ENCODE measurements around the gene ADAMTS3. TPM values are rescaled to one million over a fixed set of nuclear protein-coding genes. Genes with fewer than 3 reads are reported as not detected.

The ADAMTS3 gene
- total RNA-seq, 1 donor from 2014 or later, result 0.89 TPM

DNA sequence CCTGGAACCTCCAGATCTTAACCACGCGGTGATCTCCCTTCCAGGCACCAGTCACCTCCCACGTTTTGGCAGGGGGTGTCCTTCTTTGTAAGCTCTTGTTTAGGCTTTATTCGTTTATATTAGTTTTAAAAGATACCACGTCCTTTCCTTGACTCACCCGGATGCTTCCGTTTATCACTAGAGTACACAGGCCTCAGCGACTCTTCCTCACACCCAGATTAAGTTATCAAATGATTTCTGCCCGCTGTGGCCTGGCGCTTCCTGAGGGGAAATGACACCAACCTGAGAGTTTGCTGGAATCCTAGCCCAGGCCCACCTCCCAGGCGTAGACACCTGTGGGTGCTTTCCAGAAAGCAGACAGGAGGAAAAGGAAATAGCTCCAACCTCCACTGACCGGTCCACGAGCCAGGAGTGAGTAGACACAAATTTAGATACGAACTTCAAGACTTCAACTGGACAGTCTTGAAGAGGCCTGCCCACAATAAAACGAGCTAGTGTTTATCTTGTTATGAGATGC lies 756 bp upstream of the ADAMTS3 start:
- DNase-seq (ENCODE audit: low spot score, unreplicated experiment), result no peak
- peaks cover 16% of the 10 kb centered on the region for H3K27me3 Mint-ChIP-seq
- peak overlapping the region; percentile 50 for H3K27ac Mint-ChIP-seq
- no peaks in the 10 kb centered on the region for H3K9me3 Mint-ChIP-seq (ENCODE audit: low read depth)
- peaks cover 13% of the 10 kb centered on the region for H3K4me1 Mint-ChIP-seq (ENCODE audit: low read depth)
- no peaks in the 10 kb centered on the region for H3K36me3 Mint-ChIP-seq (ENCODE audit: insufficient read depth)
- peak overlapping the region; percentile 93 for H3K4me3 Mint-ChIP-seq (ENCODE audit: low read depth)
- TF ChIP-seq, protein P1, sequence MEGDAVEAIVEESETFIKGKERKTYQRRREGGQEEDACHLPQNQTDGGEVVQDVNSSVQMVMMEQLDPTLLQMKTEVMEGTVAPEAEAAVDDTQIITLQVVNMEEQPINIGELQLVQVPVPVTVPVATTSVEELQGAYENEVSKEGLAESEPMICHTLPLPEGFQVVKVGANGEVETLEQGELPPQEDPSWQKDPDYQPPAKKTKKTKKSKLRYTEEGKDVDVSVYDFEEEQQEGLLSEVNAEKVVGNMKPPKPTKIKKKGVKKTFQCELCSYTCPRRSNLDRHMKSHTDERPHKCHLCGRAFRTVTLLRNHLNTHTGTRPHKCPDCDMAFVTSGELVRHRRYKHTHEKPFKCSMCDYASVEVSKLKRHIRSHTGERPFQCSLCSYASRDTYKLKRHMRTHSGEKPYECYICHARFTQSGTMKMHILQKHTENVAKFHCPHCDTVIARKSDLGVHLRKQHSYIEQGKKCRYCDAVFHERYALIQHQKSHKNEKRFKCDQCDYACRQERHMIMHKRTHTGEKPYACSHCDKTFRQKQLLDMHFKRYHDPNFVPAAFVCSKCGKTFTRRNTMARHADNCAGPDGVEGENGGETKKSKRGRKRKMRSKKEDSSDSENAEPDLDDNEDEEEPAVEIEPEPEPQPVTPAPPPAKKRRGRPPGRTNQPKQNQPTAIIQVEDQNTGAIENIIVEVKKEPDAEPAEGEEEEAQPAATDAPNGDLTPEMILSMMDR (IDR thresholded peaks at IDR 0.05; ENCODE audit: unreplicated experiment), result no peak

DNA sequence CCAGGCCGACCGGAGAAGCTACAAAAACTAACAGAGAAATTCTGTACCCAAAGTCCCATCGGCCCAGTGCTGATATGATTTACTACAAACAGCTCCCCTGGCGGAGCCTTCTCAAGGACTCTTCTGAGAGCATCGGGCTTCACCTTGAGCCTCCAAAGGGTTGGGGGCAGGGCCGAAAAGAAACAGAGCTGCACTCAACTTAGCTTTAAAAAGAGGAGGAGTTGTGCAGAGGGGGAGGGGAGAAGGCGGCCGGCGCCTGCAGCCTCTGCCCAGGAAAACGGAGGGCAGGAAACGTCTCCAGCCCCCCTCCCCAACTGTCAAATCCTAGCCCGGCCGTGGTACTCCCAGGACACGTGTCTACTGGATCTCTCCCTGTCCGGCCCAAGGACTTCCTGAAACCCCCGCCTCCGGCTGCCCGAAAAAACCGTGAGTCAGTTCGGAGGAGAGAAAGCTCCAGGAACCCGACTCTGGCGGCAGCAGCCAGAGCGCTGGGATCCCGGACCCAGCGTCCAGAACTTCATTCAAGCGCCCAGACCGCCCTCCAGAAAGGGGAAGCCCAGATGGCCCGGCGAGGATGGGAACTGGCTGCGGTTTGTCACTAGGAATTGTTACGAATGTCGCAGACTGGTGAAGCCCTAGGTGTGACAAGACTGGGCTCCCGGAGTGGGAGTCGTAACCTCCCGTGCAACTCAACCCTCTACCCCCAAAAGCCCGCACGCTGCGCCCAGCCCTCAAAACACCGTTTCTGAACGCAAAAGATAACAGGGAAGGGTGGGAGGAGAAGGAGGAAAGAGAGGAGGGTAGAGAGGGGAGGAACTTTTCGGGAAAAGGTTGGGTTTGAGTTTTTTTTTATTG lies 973 bp downstream of the ADAMTS3 start:
- H3K9me3 Mint-ChIP-seq (ENCODE audit: low read depth), result no peaks in the 10 kb centered on the region
- peak overlapping the region; percentile 31 for H3K27ac Mint-ChIP-seq
- DNase-seq (ENCODE audit: low spot score, unreplicated experiment), result peak; percentile 39
- peaks cover 16% of the 10 kb centered on the region for H3K27me3 Mint-ChIP-seq
- no peaks in the 10 kb centered on the region for H3K36me3 Mint-ChIP-seq (ENCODE audit: insufficient read depth)
- TF ChIP-seq, protein P1 (IDR thresholded peaks at IDR 0.05; ENCODE audit: unreplicated experiment), result peak; percentile 49
- peaks cover 14% of the 10 kb centered on the region for H3K4me1 Mint-ChIP-seq (ENCODE audit: low read depth)
- peak overlapping the region; percentile 93 for H3K4me3 Mint-ChIP-seq (ENCODE audit: low read depth)

DNA sequence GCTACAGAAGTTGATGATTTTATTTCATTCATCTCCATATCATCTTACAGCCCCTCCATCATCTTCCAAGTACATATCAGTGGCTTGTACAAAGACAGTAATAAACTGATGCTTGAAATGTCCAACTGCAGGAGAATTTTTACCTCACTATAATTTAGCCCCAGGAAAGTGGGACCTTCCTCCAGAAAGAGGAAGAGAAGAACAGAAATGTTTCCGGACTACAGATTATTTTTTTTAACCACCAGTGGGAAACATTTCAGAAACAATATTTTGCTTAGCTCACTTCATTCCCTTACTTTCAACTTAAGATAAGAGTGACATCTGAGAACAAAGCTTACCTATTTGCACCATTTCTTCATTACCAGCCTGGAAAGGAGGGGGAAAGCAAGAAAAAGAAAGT lies 2.0 kb downstream of the ADAMTS3 start:
- DNase-seq (ENCODE audit: low spot score, unreplicated experiment), result no peak
- H3K9me3 Mint-ChIP-seq (ENCODE audit: low read depth), result no peaks in the 10 kb centered on the region
- no peaks in the 10 kb centered on the region for H3K36me3 Mint-ChIP-seq (ENCODE audit: insufficient read depth)
- no peak overlapping the region for H3K27ac Mint-ChIP-seq
- peak overlapping the region; percentile 93 for H3K4me3 Mint-ChIP-seq (ENCODE audit: low read depth)
- peaks cover 14% of the 10 kb centered on the region for H3K4me1 Mint-ChIP-seq (ENCODE audit: low read depth)
- peaks cover 16% of the 10 kb centered on the region for H3K27me3 Mint-ChIP-seq
- TF ChIP-seq, protein P1 (IDR thresholded peaks at IDR 0.05; ENCODE audit: unreplicated experiment), result no peak

DNA sequence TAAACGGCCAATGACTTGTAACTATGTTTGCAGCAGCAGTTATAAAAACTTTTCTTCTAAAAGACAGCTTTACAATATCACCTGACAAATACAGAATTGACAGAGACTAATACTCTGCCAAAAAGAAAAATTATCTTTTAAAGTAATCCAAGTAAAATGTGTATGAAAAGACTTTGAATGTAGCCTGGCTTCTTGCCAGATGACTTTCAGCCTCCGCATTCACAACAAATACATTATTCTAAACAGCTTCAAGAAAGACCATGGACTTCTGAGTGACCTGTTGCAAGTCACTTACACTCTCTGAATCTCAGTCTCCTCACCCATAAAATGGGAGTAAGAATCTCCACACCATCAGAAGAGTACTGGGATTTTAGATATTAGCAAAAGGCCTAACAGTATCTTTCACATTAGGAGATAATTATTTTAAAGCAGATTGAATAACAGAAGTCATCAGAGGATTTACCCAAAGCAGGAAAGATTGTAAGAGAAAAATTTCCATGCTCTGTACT lies 2.5 kb downstream of the ADAMTS3 start:
- no peaks in the 10 kb centered on the region for H3K36me3 Mint-ChIP-seq (ENCODE audit: insufficient read depth)
- peaks cover 14% of the 10 kb centered on the region for H3K4me1 Mint-ChIP-seq (ENCODE audit: low read depth)
- H3K27me3 Mint-ChIP-seq, result peaks cover 16% of the 10 kb centered on the region
- TF ChIP-seq, protein P1 (IDR thresholded peaks at IDR 0.05; ENCODE audit: unreplicated experiment), result no peak
- no peak for DNase-seq (ENCODE audit: low spot score, unreplicated experiment)
- H3K27ac Mint-ChIP-seq, result no peak overlapping the region
- H3K9me3 Mint-ChIP-seq (ENCODE audit: low read depth), result no peaks in the 10 kb centered on the region
- H3K4me3 Mint-ChIP-seq (ENCODE audit: low read depth), result no peak overlapping the region

DNA sequence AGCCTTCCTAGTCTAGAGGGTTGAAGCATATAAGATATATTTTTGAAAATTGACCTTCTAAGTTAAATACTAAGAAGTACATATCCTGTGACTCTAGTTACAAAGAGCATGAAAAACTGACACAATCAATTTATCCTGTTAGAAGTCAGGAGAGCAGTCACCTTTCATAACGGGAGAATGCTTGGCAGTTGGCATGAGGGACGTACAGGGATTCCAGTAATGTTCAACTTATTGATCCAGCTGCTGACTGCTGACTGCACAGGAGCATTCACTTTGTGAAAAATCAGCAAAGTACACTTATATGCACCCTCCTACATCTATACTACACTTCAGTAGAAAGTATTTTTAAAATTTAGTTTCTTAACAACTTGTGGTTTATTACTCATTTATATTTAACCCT lies 4.2 kb downstream of the ADAMTS3 start:
- Mint-ChIP-seq H3K9me3 (ENCODE audit: low read depth) (no peaks in the 10 kb centered on the region), H3K4me3 (ENCODE audit: low read depth) (no peak overlapping the region), H3K27ac (no peak overlapping the region), H3K27me3 (peaks cover 4% of the 10 kb centered on the region), H3K4me1 (ENCODE audit: low read depth) (peaks cover 13% of the 10 kb centered on the region), H3K36me3 (ENCODE audit: insufficient read depth) (no peaks in the 10 kb centered on the region)
- TF ChIP-seq, protein P1 (IDR thresholded peaks at IDR 0.05; ENCODE audit: unreplicated experiment), result no peak
- no peak for DNase-seq (ENCODE audit: low spot score, unreplicated experiment)

Data from progenitor cell of endocrine pancreas (in vitro differentiated cells).